NB4 (cell line): ENCODE data around the gene RASSF5.
A peak's percentile ranks its signal among the peaks of the same experiment; 100 is the strongest.

Source experiments
- DNase-seq: peaks from one replicate; pipeline ENCODE4 v3.0.0; 2010; ENCODE audit warnings: low read depth
- H3K4me3 ChIP-seq: one replicate; pipeline ENCODE4 v1.5.1; 2011; ENCODE audit warnings: mild to moderate bottlenecking, low read depth, low read length, moderate library complexity
- MYC ChIP-seq: IDR thresholded peaks from 2 replicates; pipeline ENCODE4 v1.6.1; 2011; ENCODE audit warnings: low read depth, low read length
- POLR2A ChIP-seq: IDR thresholded peaks from 2 replicates; pipeline ENCODE4 v1.6.1; 2011; ENCODE audit warnings: mild to moderate bottlenecking; ENCODE audit not compliant: insufficient read length; ENCODE audit errors: extremely low read depth
- TF ChIP-seq, protein P1 (sequence below): IDR thresholded peaks from one replicate; pipeline ENCODE4 v1.5.1; 2012; ENCODE audit warnings: low read depth, low read length
- TF ChIP-seq, protein P2 (sequence below): IDR thresholded peaks from 2 replicates; pipeline ENCODE4 v1.6.1; 2011; ENCODE audit warnings: low read depth, low read length

RASSF5 gene

DNA sequence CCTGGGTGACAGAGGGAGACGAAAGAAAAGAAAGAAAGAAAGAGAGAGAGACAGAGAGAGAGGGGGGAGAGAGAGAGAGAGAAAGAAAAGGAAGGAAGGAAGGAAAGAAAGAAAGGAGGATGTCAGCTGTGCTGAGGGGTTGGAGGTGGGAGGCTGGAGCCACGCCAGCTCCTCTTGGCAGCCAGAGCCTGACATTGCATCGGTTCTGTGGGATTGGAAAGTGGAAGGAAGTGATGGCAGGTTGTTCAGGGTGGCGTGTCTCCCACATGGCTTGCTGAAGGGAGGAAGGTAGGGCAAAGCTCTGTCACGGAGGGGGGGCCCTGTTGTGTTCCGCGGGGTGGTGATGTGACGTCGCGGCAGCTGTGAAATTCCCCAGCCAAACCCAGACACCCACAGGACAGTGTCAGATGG lies 74.2 kb downstream of the RASSF5 start:
- no peak overlapping the region for H3K4me3 ChIP-seq
- no peak for DNase-seq
- TF ChIP-seq MYC (no peak), POLR2A (no peak)
- TF ChIP-seq, protein P1, sequence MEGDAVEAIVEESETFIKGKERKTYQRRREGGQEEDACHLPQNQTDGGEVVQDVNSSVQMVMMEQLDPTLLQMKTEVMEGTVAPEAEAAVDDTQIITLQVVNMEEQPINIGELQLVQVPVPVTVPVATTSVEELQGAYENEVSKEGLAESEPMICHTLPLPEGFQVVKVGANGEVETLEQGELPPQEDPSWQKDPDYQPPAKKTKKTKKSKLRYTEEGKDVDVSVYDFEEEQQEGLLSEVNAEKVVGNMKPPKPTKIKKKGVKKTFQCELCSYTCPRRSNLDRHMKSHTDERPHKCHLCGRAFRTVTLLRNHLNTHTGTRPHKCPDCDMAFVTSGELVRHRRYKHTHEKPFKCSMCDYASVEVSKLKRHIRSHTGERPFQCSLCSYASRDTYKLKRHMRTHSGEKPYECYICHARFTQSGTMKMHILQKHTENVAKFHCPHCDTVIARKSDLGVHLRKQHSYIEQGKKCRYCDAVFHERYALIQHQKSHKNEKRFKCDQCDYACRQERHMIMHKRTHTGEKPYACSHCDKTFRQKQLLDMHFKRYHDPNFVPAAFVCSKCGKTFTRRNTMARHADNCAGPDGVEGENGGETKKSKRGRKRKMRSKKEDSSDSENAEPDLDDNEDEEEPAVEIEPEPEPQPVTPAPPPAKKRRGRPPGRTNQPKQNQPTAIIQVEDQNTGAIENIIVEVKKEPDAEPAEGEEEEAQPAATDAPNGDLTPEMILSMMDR, result no peak
- TF ChIP-seq, protein P2, sequence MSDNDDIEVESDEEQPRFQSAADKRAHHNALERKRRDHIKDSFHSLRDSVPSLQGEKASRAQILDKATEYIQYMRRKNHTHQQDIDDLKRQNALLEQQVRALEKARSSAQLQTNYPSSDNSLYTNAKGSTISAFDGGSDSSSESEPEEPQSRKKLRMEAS, result no peak

DNA sequence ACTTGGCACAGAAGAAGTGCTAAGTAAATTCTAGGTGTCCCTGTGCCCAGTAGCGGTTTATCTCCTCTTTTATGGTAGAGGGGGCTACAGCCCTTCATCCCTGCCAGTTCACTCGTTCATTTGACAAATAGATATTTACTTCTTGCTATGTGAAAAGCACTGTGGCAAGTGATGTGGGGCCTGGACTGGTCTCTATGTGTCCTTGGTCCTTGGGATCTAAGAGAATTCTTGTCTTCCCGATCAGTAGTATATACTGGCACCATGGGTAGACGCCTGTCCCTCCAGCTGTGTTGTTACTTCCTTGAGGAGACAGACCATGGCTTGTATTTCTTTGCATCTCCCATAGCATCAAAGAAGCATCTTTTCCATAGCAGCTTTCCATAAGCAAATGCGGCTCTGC lies 75.2 kb downstream of the RASSF5 start:
- TF ChIP-seq, protein P2, result no peak
- TF ChIP-seq MYC (no peak), POLR2A (no peak)
- TF ChIP-seq, protein P1, result no peak
- H3K4me3 ChIP-seq, result no peak overlapping the region
- DNase-seq, result no peak

DNA sequence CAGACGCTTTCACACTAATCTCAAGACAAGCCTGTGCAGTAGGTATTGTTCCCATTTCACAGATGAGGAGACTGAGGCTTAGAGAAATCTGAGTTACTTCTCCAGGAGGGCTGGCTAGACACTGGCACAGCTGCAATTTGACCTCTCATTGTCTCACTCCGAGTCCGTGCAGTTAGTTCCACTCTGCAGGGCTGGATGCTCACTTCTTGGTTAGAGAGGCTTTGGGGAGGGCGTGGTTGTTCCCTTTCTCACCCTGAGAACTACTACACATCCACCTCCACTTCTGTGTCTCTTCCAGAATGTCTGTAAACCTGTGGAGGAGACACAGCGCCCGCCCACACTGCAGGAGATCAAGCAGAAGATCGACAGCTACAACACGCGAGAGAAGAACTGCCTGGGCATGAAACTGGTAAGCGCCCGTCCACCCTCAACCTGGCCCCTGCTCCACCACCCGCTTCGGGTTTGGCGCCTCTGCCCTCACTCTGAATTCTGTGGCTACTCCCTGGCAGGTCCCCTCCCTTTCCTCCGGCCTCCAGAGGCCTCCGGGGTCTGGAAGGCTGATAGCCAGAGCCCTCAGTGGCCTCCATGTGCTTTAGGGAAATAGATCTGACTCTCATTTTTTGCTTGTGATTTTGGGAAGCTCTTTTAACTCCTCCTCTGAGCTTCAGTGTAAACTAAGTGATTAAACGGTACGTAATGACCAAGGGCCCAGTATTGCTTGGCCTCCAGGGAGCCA lies 75.8 kb downstream of the RASSF5 start:
- TF ChIP-seq MYC (no peak), POLR2A (no peak)
- TF ChIP-seq, protein P1, result no peak
- TF ChIP-seq, protein P2, result no peak
- H3K4me3 ChIP-seq, result no peak overlapping the region
- no peak for DNase-seq

DNA sequence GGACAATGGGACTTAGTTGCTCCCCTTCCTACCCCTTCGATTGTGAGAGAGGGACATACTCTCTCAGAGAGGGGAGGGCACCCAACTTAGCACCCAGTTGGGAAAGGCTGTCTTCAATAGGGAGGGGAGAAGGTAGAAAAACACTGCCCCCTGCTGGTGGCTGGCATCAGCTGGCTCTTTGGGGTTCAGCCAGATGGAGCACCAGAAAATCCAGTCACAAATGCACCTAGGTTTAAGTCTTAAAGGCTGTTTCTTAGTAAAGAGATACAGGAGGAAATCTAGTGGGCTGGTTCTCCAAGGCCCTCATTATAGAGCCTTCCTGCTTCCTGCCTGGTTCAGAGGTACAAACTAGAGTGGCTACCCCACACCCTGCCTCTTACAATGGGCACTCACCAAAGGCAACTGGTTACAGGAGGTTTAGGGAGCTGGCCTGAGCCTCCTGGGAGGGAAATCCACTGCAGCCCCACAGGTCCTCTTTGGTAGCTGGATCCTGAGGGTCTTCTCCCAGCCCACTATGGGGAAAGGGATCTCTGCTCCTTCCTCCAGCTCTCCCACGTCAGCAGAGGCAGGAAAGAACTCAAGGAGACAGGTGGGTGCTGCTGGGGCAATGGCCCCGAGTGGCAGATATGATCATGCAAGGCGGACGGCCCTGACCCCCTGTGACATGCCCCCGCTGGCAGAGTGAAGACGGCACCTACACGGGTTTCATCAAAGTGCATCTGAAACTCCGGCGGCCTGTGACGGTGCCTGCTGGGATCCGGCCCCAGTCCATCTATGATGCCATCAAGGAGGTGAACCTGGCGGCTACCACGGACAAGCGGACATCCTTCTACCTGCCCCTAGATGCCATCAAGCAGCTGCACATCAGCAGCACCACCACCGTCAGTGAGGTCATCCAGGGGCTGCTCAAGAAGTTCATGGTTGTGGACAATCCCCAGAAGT lies 76.6 kb downstream of the RASSF5 start:
- no peak overlapping the region for H3K4me3 ChIP-seq
- peak; percentile 82 for DNase-seq
- TF ChIP-seq POLR2A, result no peak
- TF ChIP-seq, protein P1, result peak; percentile 86

DNA sequence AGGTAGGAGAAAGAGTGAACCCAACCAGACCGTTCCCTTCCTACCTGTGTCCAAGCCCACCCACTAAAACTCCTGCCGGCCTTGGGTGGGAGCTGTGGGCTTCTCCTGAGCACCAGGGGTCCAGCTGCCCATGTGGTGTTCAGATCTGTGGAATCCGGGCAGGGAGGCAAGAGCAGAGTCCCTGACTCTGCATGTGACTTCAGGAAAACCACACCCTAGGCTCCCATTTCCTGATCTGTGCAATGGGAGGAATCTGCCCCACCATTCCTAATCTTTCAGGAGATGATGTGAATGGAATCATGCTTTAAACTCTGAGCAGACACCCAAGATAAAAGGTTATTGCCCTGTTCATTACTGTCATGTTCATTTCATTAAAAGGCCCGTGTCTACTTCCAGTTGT lies 77.4 kb downstream of the RASSF5 start:
- no peak overlapping the region for H3K4me3 ChIP-seq
- TF ChIP-seq MYC (no peak), POLR2A (no peak)
- TF ChIP-seq, protein P2, result no peak
- TF ChIP-seq, protein P1, result no peak
- no peak for DNase-seq
